Calu3 (cell line): ENCODE data around the gene CFTR. TPM values are rescaled to one million over a fixed set of nuclear protein-coding genes. Genes with fewer than 3 reads are reported as not detected.

ENCODE experiments used
- BruUV-seq: library from RNA; stranded (reverse); fragments of 400-500 nt; replicated peaks from 2 replicates; lab custom pipeline; 2021; lab: Mats Ljungman, UMichigan
- CTCF ChIA-PET: fragments of 300-600 bp; sonication (Branson Sonifier 250); formaldehyde crosslinking; loops from one replicate; lab custom pipeline; 2022; ENCODE audit warnings: antibody characterized with exemption; lab: Charles Lee
- DNase-seq: peaks from one replicate; pipeline ENCODE4 v3.0.0; 2022
- H3K27ac Mint-ChIP-seq: one replicate; pipeline ENCODE4 v1.8.0; 2022; ENCODE audit warnings: mixed read lengths; ENCODE audit not compliant: unreplicated experiment
- H3K27me3 Mint-ChIP-seq: one replicate; pipeline ENCODE4 v1.8.0; 2022; ENCODE audit warnings: mixed read lengths; ENCODE audit not compliant: unreplicated experiment
- H3K36me3 Mint-ChIP-seq: one replicate; pipeline ENCODE4 v1.8.0; 2022; ENCODE audit warnings: mild to moderate bottlenecking, moderate library complexity, mixed read lengths; ENCODE audit not compliant: insufficient read depth, unreplicated experiment
- H3K4me1 Mint-ChIP-seq: one replicate; pipeline ENCODE4 v1.8.0; 2022; ENCODE audit warnings: mild to moderate bottlenecking, low read depth, mixed read lengths; ENCODE audit not compliant: unreplicated experiment
- H3K4me3 Mint-ChIP-seq: one replicate; pipeline ENCODE4 v1.8.0; 2022; ENCODE audit warnings: mild to moderate bottlenecking, low read depth, moderate library complexity, mixed read lengths; ENCODE audit not compliant: unreplicated experiment
- H3K9me3 Mint-ChIP-seq: one replicate; pipeline ENCODE4 v1.8.0; 2022; ENCODE audit warnings: low read depth, mixed read lengths; ENCODE audit not compliant: unreplicated experiment
- CTCF ChIP-seq: fragments of 200-600 bp; IDR thresholded peaks from one replicate; pipeline ENCODE4 v1.8.0; 2022; ENCODE audit warnings: antibody characterized with exemption; ENCODE audit not compliant: unreplicated experiment
- intact Hi-C: fragments of 100-400 bp; cut with micrococcal nuclease; formaldehyde crosslinking; loops from one replicate; pipeline ENCODE4 v1.10.0; 2022; ENCODE audit not compliant: unreplicated experiment
- total RNA-seq: library from RNA; stranded (reverse); gene quantifications from 2 replicates; pipeline ENCODE4 v1.2.3, GENCODE V29; 2022

CFTR gene
- total RNA-seq, 1 experiment from 2014 or later = 502 TPM

DNA sequence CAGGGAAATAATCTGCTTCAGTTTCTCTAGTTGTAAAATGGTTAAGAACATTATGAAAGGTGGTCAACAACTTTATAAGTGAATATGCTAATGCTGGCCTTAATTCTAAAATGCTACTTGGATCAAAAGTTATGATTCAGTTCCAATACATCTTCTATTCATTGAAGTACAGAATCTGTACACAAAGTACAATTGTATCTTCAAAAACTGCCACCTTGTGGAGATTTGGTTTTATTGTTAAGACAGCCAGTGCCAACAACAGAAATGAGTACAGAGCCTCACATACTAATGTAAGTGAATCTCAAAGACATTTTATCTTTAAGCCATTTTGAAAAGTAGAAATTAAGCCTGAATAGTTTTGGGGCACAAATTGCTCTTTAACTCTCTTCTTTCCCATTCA lies 194.0 kb downstream of the CFTR start:
- Mint-ChIP-seq H3K4me1 (peaks cover 37% of the 10 kb centered on the region), H3K9me3 (no peaks in the 10 kb centered on the region), H3K4me3 (no peak overlapping the region), H3K27ac (peak overlapping the region; percentile 30), H3K27me3 (no peaks in the 10 kb centered on the region), H3K36me3 (peaks cover 49% of the 10 kb centered on the region)
- DNase-seq = no peak
- CTCF ChIA-PET = interaction anchor here (2.8 kb wide), 1 partner anchor 42 kb away, joined by 15 read pairs; no protein-coding TSS in a partner anchor
- no TSS peak for BruUV-seq
- TF ChIP-seq CTCF = no peak
- intact Hi-C loops = loop anchor here (1.0 to 10.0 kb wide), 2 partner anchors 41 to 481 kb away; no protein-coding TSS in a partner anchor

DNA sequence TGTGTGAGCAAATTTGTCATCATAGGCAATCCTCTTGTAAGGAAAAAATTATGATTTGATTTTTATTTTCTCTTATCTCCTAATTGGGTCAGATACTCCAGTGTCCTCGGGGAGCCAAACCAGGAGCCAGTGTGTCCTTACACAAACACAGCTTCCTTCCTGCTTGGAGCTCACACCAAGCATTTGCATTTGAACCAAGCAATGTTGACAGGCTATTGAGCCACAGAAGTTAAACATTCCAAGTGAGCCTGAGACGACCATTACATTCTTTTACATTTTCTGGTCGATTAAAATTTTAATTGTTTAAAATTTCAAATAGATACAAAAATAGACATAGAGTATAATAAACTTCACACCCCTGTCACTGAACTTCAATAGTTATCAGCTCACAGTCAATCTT lies 194.8 kb downstream of the CFTR start:
- Mint-ChIP-seq H3K9me3 (no peaks in the 10 kb centered on the region), H3K27me3 (no peaks in the 10 kb centered on the region), H3K4me1 (peaks cover 37% of the 10 kb centered on the region), H3K27ac (no peak overlapping the region), H3K4me3 (no peak overlapping the region), H3K36me3 (peaks cover 41% of the 10 kb centered on the region)
- no peak for DNase-seq
- TF ChIP-seq CTCF = no peak
- intact Hi-C loops = loop anchor here (1.0 to 10.0 kb wide), 2 partner anchors 41 to 480 kb away; no protein-coding TSS in a partner anchor
- CTCF ChIA-PET = interaction anchor here (0.9 kb wide), 1 partner anchor 41 kb away, joined by 5 read pairs; no protein-coding TSS in a partner anchor
- BruUV-seq = no TSS peak

GRCh38 chr7:117675497-117676435 lies 195.9 kb downstream of the CFTR start:
- BruUV-seq = TSS peak; percentile 5
- Mint-ChIP-seq H3K36me3 (peaks cover 29% of the 10 kb centered on the region), H3K4me3 (no peak overlapping the region), H3K9me3 (no peaks in the 10 kb centered on the region), H3K27me3 (no peaks in the 10 kb centered on the region), H3K4me1 (peaks cover 30% of the 10 kb centered on the region), H3K27ac (no peak overlapping the region)
- no peak for TF ChIP-seq CTCF
- intact Hi-C loops = loop anchor here (10.0 kb wide), 1 partner anchor 479 kb away; no protein-coding TSS in a partner anchor
- DNase-seq = no peak
- CTCF ChIA-PET = no interaction called here

DNA sequence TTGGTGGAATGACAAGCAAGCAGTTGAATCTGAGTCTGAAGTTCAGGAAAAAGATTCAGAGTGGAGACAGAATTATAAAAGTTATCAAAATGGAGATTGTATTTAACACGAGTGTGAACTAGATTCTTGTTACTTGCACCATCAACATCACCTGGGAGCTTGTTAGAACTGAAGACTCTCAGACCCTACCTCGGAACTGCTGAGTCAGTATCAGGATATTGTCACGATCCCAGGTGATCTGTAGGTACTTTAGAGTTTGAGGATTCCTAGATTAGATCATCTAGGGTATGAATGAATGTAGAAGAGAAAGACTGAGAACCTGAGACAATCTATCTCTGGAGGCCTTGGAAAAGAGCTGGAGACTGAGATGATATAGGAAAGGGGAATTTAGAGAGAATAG lies 199.3 kb downstream of the CFTR start:
- intact Hi-C loops = loop anchor here (10.0 kb wide), 1 partner anchor 476 kb away; no protein-coding TSS in a partner anchor
- TF ChIP-seq CTCF = no peak
- Mint-ChIP-seq H3K27ac (no peak overlapping the region), H3K9me3 (no peaks in the 10 kb centered on the region), H3K4me3 (no peak overlapping the region), H3K36me3 (no peaks in the 10 kb centered on the region), H3K27me3 (no peaks in the 10 kb centered on the region), H3K4me1 (no peaks in the 10 kb centered on the region)
- no peak for DNase-seq
- CTCF ChIA-PET = no interaction called here
- BruUV-seq = no TSS peak
